SK-N-SH treated with all-trans-retinoic acid at 6 μM for 48 hours (cell line): ENCODE data around the gene PSMB11.

ENCODE experiments used
- ATAC-seq: fragments of 200-7000 bp; cut with Tn5 transposase; 3 replicates; pipeline ENCODE4 v1.9.1; 2020; ENCODE audit warnings: mild to moderate bottlenecking, moderate library complexity
- ARNTL ChIP-seq: fragments of 450-650 bp; formaldehyde crosslinking; IDR thresholded peaks from 2 replicates; pipeline ENCODE4 v1.5.0; 2020; ENCODE audit warnings: low read depth, mild to moderate bottlenecking, moderate library complexity, borderline replicate concordance
- BACH2 ChIP-seq: fragments of 250-450 bp; sonication (Bioruptor Pico); IDR thresholded peaks from 2 replicates; pipeline ENCODE4 v1.9.0; 2021; ENCODE audit warnings: mild to moderate bottlenecking, borderline replicate concordance
- CSRNP3 ChIP-seq: fragments of 250-450 bp; sonication (Bioruptor Pico); IDR thresholded peaks from 2 replicates; pipeline ENCODE4 v1.5.1; 2021; ENCODE audit warnings: mild to moderate bottlenecking, moderate library complexity
- ESRRG ChIP-seq: fragments of 250-450 bp; sonication (Bioruptor Pico); IDR thresholded peaks from 2 replicates; pipeline ENCODE4 v1.6.1; 2021; ENCODE audit warnings: mild to moderate bottlenecking
- GLIS3 ChIP-seq: fragments of 250-450 bp; sonication (Bioruptor Pico); IDR thresholded peaks from 2 replicates; pipeline ENCODE4 v1.5.0; 2020; ENCODE audit warnings: mild to moderate bottlenecking, moderate library complexity
- ISL1 ChIP-seq: fragments of 250-450 bp; sonication (Bioruptor Pico); IDR thresholded peaks from 2 replicates; pipeline ENCODE4 v2.1.2; 2022; ENCODE audit warnings: mild to moderate bottlenecking, moderate library complexity
- OSR1 ChIP-seq: fragments of 250-450 bp; sonication (Bioruptor Pico); IDR thresholded peaks from 2 replicates; pipeline ENCODE4 v1.8.0; 2022; ENCODE audit warnings: moderate library complexity, mild to moderate bottlenecking, inconsistent platforms
- POU6F1 ChIP-seq: fragments of 250-450 bp; sonication (Bioruptor Pico); IDR thresholded peaks from 2 replicates; pipeline ENCODE4 v1.8.0; 2021; ENCODE audit warnings: low read depth, mild to moderate bottlenecking, moderate library complexity, borderline replicate concordance
- PPARA ChIP-seq: fragments of 250-450 bp; sonication (Bioruptor Pico); IDR thresholded peaks from 2 replicates; pipeline ENCODE4 v1.5.0; 2020; ENCODE audit warnings: mild to moderate bottlenecking, borderline replicate concordance
- RARB ChIP-seq: fragments of 250-450 bp; sonication (Bioruptor Pico); IDR thresholded peaks from 2 replicates; pipeline ENCODE4 v1.8.0; 2021; ENCODE audit warnings: mild to moderate bottlenecking, moderate library complexity
- SNAI2 ChIP-seq: fragments of 250-450 bp; sonication (Bioruptor Pico); IDR thresholded peaks from 2 replicates; pipeline ENCODE4 v1.5.0; 2020; ENCODE audit warnings: mild to moderate bottlenecking, moderate library complexity
- TCF4 ChIP-seq: fragments of 250-450 bp; sonication (Bioruptor Pico); IDR thresholded peaks from 2 replicates; pipeline ENCODE4 v1.8.0; 2021; ENCODE audit warnings: mild to moderate bottlenecking, moderate library complexity, borderline replicate concordance
- TOX ChIP-seq: fragments of 250-450 bp; sonication (Bioruptor Pico); IDR thresholded peaks from 2 replicates; pipeline ENCODE4 v1.8.0; 2021; ENCODE audit warnings: mild to moderate bottlenecking, moderate library complexity, borderline replicate concordance
- TSHZ2 ChIP-seq: fragments of 250-450 bp; sonication (Bioruptor Pico); IDR thresholded peaks from 2 replicates; pipeline ENCODE4 v1.5.0; 2020; ENCODE audit warnings: mild to moderate bottlenecking, moderate library complexity
- ZC3H10 ChIP-seq: fragments of 250-450 bp; sonication (Bioruptor Pico); IDR thresholded peaks from 2 replicates; pipeline ENCODE4 v1.5.1; 2021; ENCODE audit warnings: mild to moderate bottlenecking, moderate library complexity
- ZFP3 ChIP-seq: fragments of 250-450 bp; sonication (Bioruptor Pico); IDR thresholded peaks from 2 replicates; pipeline ENCODE4 v1.5.0; 2020; ENCODE audit warnings: mild to moderate bottlenecking, moderate library complexity
- ZFP30 ChIP-seq: fragments of 450-650 bp; formaldehyde crosslinking; IDR thresholded peaks from 2 replicates; pipeline ENCODE4 v1.5.0; 2022; ENCODE audit warnings: mild to moderate bottlenecking, moderate library complexity
- ZNF565 ChIP-seq: fragments of 450-650 bp; formaldehyde crosslinking; conservative IDR thresholded peaks from 2 replicates; pipeline ENCODE4 v1.5.0; 2020; ENCODE audit warnings: low read depth, mild to moderate bottlenecking, moderate library complexity
- ZNF70 ChIP-seq: fragments of 450-650 bp; formaldehyde crosslinking; IDR thresholded peaks from 2 replicates; pipeline ENCODE4 v1.5.0; 2020; ENCODE audit warnings: mild to moderate bottlenecking, moderate library complexity
- TF ChIP-seq, protein P1 (sequence below): fragments of 250-450 bp; sonication (Bioruptor Pico); IDR thresholded peaks from 2 replicates; pipeline ENCODE4 v1.5.1; 2020; ENCODE audit warnings: low read depth, mild to moderate bottlenecking, moderate library complexity
- TF ChIP-seq, protein P2 (sequence below): fragments of 250-450 bp; sonication (Bioruptor Pico); IDR thresholded peaks from 2 replicates; pipeline ENCODE4 v1.8.0; 2020; ENCODE audit warnings: mild to moderate bottlenecking, moderate library complexity, borderline replicate concordance

PSMB11 gene

GRCh38 chr14:23091294-23092225, 49.5 kb downstream of the PSMB11 start:
- ATAC-seq, result no peak
- TF ChIP-seq OSR1 (CRISPR knock-in tag) (no peak), ZFP3 (CRISPR knock-in tag) (no peak), ESRRG (no peak), ARNTL (CRISPR knock-in tag) (no peak), ZC3H10 (no peak), RARB (CRISPR knock-in tag) (no peak), ZNF565 (no peak), POU6F1 (CRISPR knock-in tag) (no peak), SNAI2 (no peak), BACH2 (CRISPR knock-in tag) (no peak), ZNF70 (CRISPR knock-in tag) (no peak), GLIS3 (no peak), ZFP30 (CRISPR knock-in tag) (no peak), TCF4 (CRISPR knock-in tag) (no peak)
- TF ChIP-seq, protein P1, sequence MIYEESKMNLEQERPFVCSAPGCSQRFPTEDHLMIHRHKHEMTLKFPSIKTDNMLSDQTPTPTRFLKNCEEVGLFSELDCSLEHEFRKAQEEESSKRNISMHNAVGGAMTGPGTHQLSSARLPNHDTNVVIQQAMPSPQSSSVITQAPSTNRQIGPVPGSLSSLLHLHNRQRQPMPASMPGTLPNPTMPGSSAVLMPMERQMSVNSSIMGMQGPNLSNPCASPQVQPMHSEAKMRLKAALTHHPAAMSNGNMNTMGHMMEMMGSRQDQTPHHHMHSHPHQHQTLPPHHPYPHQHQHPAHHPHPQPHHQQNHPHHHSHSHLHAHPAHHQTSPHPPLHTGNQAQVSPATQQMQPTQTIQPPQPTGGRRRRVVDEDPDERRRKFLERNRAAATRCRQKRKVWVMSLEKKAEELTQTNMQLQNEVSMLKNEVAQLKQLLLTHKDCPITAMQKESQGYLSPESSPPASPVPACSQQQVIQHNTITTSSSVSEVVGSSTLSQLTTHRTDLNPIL (CRISPR knock-in tag), result no peak
- TF ChIP-seq, all 23 proteins: peak for 0

DNA sequence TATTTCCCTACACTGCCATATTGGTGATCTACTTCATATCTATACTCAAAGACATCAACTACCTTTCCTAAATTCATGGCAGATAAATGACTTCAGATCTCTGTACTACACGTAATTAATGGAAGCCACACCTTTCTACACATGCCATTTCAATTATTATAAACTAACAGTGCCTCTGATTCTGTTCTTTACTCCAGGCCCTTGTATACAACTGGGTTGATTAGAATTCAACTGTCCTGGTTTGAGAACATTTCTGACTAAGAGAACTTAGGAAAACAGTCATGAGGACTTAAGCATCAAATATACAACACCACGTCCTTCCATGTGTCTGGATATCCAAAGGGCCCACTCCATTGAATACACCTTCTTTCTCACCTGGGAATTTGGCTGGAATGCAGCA, 51.1 kb downstream of the PSMB11 start:
- no peak for TF ChIP-seq TOX
- TF ChIP-seq BACH2 (CRISPR knock-in tag), result no peak
- TF ChIP-seq TCF4 (CRISPR knock-in tag), result no peak
- TF ChIP-seq ISL1, result no peak
- TF ChIP-seq ZNF565, result no peak
- no peak for TF ChIP-seq ZNF70 (CRISPR knock-in tag)
- TF ChIP-seq SNAI2, result no peak
- no peak for TF ChIP-seq TSHZ2 (CRISPR knock-in tag)
- no peak for TF ChIP-seq PPARA (CRISPR knock-in tag)
- no peak for TF ChIP-seq CSRNP3 (CRISPR knock-in tag)
- TF ChIP-seq, protein P2, sequence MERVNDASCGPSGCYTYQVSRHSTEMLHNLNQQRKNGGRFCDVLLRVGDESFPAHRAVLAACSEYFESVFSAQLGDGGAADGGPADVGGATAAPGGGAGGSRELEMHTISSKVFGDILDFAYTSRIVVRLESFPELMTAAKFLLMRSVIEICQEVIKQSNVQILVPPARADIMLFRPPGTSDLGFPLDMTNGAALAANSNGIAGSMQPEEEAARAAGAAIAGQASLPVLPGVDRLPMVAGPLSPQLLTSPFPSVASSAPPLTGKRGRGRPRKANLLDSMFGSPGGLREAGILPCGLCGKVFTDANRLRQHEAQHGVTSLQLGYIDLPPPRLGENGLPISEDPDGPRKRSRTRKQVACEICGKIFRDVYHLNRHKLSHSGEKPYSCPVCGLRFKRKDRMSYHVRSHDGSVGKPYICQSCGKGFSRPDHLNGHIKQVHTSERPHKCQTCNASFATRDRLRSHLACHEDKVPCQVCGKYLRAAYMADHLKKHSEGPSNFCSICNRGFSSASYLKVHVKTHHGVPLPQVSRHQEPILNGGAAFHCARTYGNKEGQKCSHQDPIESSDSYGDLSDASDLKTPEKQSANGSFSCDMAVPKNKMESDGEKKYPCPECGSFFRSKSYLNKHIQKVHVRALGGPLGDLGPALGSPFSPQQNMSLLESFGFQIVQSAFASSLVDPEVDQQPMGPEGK (CRISPR knock-in tag), result no peak
- TF ChIP-seq RARB (CRISPR knock-in tag), result no peak
- no peak for TF ChIP-seq GLIS3
- no peak for TF ChIP-seq POU6F1 (CRISPR knock-in tag)
- TF ChIP-seq, all 23 proteins: peak for 0
- ATAC-seq, result no peak
